ENCODE results near the gene PEMT.

DNA sequence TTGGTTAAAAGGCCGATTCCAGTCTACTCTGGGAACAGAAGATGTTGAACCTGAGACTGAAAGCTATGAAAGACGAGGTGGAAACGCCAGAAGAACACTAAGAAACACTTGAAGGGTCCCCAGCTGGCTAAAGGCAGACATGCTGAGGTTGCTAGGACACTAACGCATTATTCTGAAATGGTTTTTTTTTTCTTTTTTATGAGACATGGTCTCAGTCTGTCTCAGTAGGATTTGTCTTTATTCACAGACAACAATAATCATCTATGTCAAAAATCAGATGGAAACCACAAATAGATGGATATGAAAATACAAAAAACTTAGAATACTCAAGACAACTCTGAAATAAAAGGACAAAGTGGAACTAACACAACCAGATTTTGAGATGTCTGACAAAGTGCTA, 60.4 kb downstream of the PEMT start:
- no peak for TF ChIP-seq POLR2A (IDR thresholded peaks at IDR 0.05)
- TF ChIP-seq, protein P1, sequence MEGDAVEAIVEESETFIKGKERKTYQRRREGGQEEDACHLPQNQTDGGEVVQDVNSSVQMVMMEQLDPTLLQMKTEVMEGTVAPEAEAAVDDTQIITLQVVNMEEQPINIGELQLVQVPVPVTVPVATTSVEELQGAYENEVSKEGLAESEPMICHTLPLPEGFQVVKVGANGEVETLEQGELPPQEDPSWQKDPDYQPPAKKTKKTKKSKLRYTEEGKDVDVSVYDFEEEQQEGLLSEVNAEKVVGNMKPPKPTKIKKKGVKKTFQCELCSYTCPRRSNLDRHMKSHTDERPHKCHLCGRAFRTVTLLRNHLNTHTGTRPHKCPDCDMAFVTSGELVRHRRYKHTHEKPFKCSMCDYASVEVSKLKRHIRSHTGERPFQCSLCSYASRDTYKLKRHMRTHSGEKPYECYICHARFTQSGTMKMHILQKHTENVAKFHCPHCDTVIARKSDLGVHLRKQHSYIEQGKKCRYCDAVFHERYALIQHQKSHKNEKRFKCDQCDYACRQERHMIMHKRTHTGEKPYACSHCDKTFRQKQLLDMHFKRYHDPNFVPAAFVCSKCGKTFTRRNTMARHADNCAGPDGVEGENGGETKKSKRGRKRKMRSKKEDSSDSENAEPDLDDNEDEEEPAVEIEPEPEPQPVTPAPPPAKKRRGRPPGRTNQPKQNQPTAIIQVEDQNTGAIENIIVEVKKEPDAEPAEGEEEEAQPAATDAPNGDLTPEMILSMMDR (IDR thresholded peaks at IDR 0.05), result no peak
